SK-N-SH (cell line): ENCODE results near the gene KANK4. TPM values are rescaled to one million over a fixed set of nuclear protein-coding genes. Genes with fewer than 3 reads are reported as not detected.

ENCODE experiments used
- CTCF ChIA-PET: fragments of 300-600, 350-600 bp; formaldehyde crosslinking; extraction: SDS; loops from one replicate; lab custom pipeline; 2021; lab: Yijun Ruan, JAX
- POLR2A ChIA-PET: fragments of 350-600 bp; sonication (Branson Sonifier 250); formaldehyde crosslinking; extraction: SDS; loops from one replicate; lab custom pipeline; 2020; ENCODE audit warnings: antibody characterized with exemption, inconsistent platforms; lab: Yijun Ruan, JAX
- DNase-seq: peaks from one replicate; pipeline ENCODE4 v3.0.0; 2012
- H2AFZ ChIP-seq: fragments of 200-600 bp; sonication (generic); 2 replicates; pipeline ENCODE4 v1.8.1; 2016; ENCODE audit warnings: antibody characterized with exemption, mild to moderate bottlenecking, low read depth
- H3F3A ChIP-seq: fragments of 200-600 bp; sonication (generic); replicated peaks from 2 replicates; pipeline ENCODE3; 2016; ENCODE audit warnings: antibody characterized with exemption, mild to moderate bottlenecking; ENCODE audit not compliant: insufficient read depth
- H3K27ac ChIP-seq, 2 experiments: fragments of 200-500 bp in 1 of 2; fragments of 200-600 bp in 1 of 2; sonication (Bioruptor generic) in 1 of 2; sonication (generic), shearing (Covaris generic) in 1 of 2; 2 replicates each; pipeline versions ENCODE4 v1.5.1 to v1.6.1; 2014 to 2016; ENCODE audit warnings: low read depth in 2 of 2, inconsistent platforms in 1 of 2, low read length in 1 of 2, mild to moderate bottlenecking in 1 of 2, mixed read lengths in 1 of 2
- H3K27me3 ChIP-seq: fragments of 200-600 bp; sonication (generic), shearing (Covaris generic); 2 replicates; pipeline ENCODE4 v1.6.1; 2016; ENCODE audit warnings: mixed run types; ENCODE audit not compliant: insufficient read depth
- H3K36me3 ChIP-seq, 2 experiments: fragments of 200-500 bp in 1 of 2; fragments of 200-600 bp in 1 of 2; sonication (Bioruptor generic) in 1 of 2; sonication (generic) in 1 of 2; replicated peaks in 1 of 2; 2 replicates each; pipeline versions ENCODE3 to v1.5.1; 2014 to 2016; ENCODE audit warnings: low read length in 1 of 2, mild to moderate bottlenecking in 1 of 2; ENCODE audit not compliant: insufficient read depth in 2 of 2, control insufficient read depth in 1 of 2
- H3K4me1 ChIP-seq, 2 experiments: fragments of 200-500 bp in 1 of 2; fragments of 200-600 bp in 1 of 2; sonication (Bioruptor generic) in 1 of 2; sonication (generic), shearing (Covaris generic) in 1 of 2; 2 replicates each; pipeline versions ENCODE4 v1.5.1 to v1.6.1; 2014 to 2016; ENCODE audit warnings: low read depth in 1 of 2, low read length in 1 of 2, mixed run types in 1 of 2; ENCODE audit not compliant: insufficient read depth in 2 of 2, control insufficient read depth in 1 of 2
- H3K4me2 ChIP-seq: fragments of 200-600 bp; sonication (generic), shearing (Covaris generic); 2 replicates; pipeline ENCODE4 v1.6.1; 2017; ENCODE audit warnings: mixed run types
- H3K4me3 ChIP-seq, 2 experiments: fragments of 200-500 bp in 1 of 2; fragments of 200-600 bp in 1 of 2; sonication (Bioruptor generic) in 1 of 2; sonication (generic), shearing (Covaris generic) in 1 of 2; 2 replicates each; pipeline versions ENCODE4 v1.5.1 to v1.8.1; 2014 to 2016; ENCODE audit warnings: low read depth in 2 of 2, inconsistent platforms in 1 of 2, low read length in 1 of 2, mild to moderate bottlenecking in 1 of 2, mixed read lengths in 1 of 2, moderate library complexity in 1 of 2
- H3K79me2 ChIP-seq: fragments of 200-600 bp; sonication (generic); 2 replicates; pipeline ENCODE4 v1.8.1; 2017; ENCODE audit warnings: mild to moderate bottlenecking; ENCODE audit not compliant: insufficient read depth
- H3K9ac ChIP-seq: fragments of 200-600 bp; sonication (generic); 2 replicates; pipeline ENCODE4 v1.6.1; 2017; ENCODE audit warnings: mixed run types
- H3K9me2 ChIP-seq: fragments of 200-600 bp; sonication (generic); 2 replicates; pipeline ENCODE4 v1.6.1; 2017; ENCODE audit warnings: mixed run types
- H3K9me3 ChIP-seq: fragments of 200-600 bp; sonication (generic); 2 replicates; pipeline ENCODE4 v1.6.1; 2017; ENCODE audit warnings: mixed run types, mild to moderate bottlenecking, moderate library complexity
- H4K20me1 ChIP-seq: fragments of 200-600 bp; sonication (generic); 2 replicates; pipeline ENCODE4 v1.6.1; 2017; ENCODE audit warnings: mild to moderate bottlenecking, mixed run types; ENCODE audit not compliant: insufficient read depth
- CHD2 ChIP-seq: fragments of 150-350 bp; IDR thresholded peaks from 2 replicates; pipeline ENCODE4 v1.6.1; 2018; ENCODE audit warnings: low read length; ENCODE audit not compliant: partially characterized antibody
- CTCF ChIP-seq: fragments of 200-600 bp; sonication (generic); IDR thresholded peaks from 2 replicates; pipeline ENCODE4 v1.6.1; 2017; ENCODE audit warnings: antibody characterized with exemption, mild to moderate bottlenecking, moderate library complexity
- EP300 ChIP-seq, 2 experiments: IDR thresholded peaks; 2 replicates each; pipeline versions ENCODE4 v1.4.0 to v1.6.1; 2012; ENCODE audit warnings: borderline replicate concordance in 1 of 2, low read depth in 1 of 2, low read length in 1 of 2
- EZH2phosphoT487 ChIP-seq: fragments of 200-600 bp; sonication (generic); IDR thresholded peaks from 2 replicates; pipeline ENCODE4 v1.6.1; 2017; ENCODE audit warnings: low read depth, mixed run types, mild to moderate bottlenecking, antibody characterized with exemption, moderate library complexity, borderline replicate concordance
- FOXJ3 ChIP-seq: sonication (generic); formaldehyde crosslinking; IDR thresholded peaks from 2 replicates; pipeline ENCODE4 v1.5.1; 2020; ENCODE audit warnings: mild to moderate bottlenecking, missing genetic modification reagents
- GABPA ChIP-seq: IDR thresholded peaks from 2 replicates; pipeline ENCODE4 v1.4.0; 2012; ENCODE audit warnings: low read depth, mild to moderate bottlenecking
- GATA2 ChIP-seq: sonication (generic); formaldehyde crosslinking; IDR thresholded peaks from 2 replicates; pipeline ENCODE4 v1.5.0; 2020; ENCODE audit warnings: mild to moderate bottlenecking, missing genetic modification reagents
- IRF3 ChIP-seq: fragments of 150-350 bp; IDR thresholded peaks from 2 replicates; pipeline ENCODE4 v1.6.1; 2016; ENCODE audit warnings: mild to moderate bottlenecking, low read depth, low read length
- JUND ChIP-seq: IDR thresholded peaks from 2 replicates; pipeline ENCODE4 v1.4.0; 2012
- MAX ChIP-seq: IDR thresholded peaks from 2 replicates; pipeline ENCODE4 v1.4.0; 2012; ENCODE audit warnings: low read depth
- MXI1 ChIP-seq: IDR thresholded peaks from 2 replicates; pipeline ENCODE4 v1.6.1; 2012; ENCODE audit warnings: mild to moderate bottlenecking, low read depth, low read length, improper control_type of control experiment
- NRF1 ChIP-seq: IDR thresholded peaks from 2 replicates; pipeline ENCODE4 v1.6.1; 2012; ENCODE audit warnings: low read depth, mild to moderate bottlenecking, low read length
- PBX3 ChIP-seq: IDR thresholded peaks from 2 replicates; pipeline ENCODE4; 2012
- POLR2AphosphoS5 ChIP-seq: IDR thresholded peaks from 2 replicates; pipeline ENCODE4 v1.6.1; 2012; ENCODE audit warnings: low read depth, low read length
- RAD21 ChIP-seq: IDR thresholded peaks from 2 replicates; pipeline ENCODE4 v1.6.1; 2012; ENCODE audit warnings: mild to moderate bottlenecking, low read length
- RCOR1 ChIP-seq: fragments of 150-350 bp; IDR thresholded peaks from 2 replicates; pipeline ENCODE4 v1.6.1; 2017; ENCODE audit warnings: antibody characterized with exemption, low read length
- RFX5 ChIP-seq: IDR thresholded peaks from 2 replicates; pipeline ENCODE4 v1.6.1; 2012; ENCODE audit warnings: mild to moderate bottlenecking, improper control_type of control experiment, low read length
- RXRA ChIP-seq: IDR thresholded peaks from 2 replicates; pipeline ENCODE4 v1.4.0; 2012; ENCODE audit warnings: low read depth, mild to moderate bottlenecking, borderline replicate concordance
- SMC3 ChIP-seq: IDR thresholded peaks from 2 replicates; pipeline ENCODE4 v1.6.1; 2012; ENCODE audit warnings: low read depth, low read length, improper control_type of control experiment
- TCF12 ChIP-seq: IDR thresholded peaks from 2 replicates; pipeline ENCODE4 v1.4.0; 2012
- YY1 ChIP-seq: IDR thresholded peaks from 2 replicates; pipeline ENCODE4 v1.4.0; 2012; ENCODE audit warnings: low read depth, mild to moderate bottlenecking
- WGBS: methylation state at CpG from one replicate; pipeline ENCODE4 v1.1.6; 2017; ENCODE audit warnings: low lambda C conversion rate; 5-methylcytosine and 5-hydroxymethylcytosine counted together
- polyA plus RNA-seq, 3 experiments: library from polyadenylated mRNA; depleted of rRNA; stranded (reverse); fragments of >200 nt; gene quantifications; 2 replicates each; pipeline ENCODE4 v1.2.3, GENCODE V29; 2012

The KANK4 gene
- polyA plus RNA-seq, 1 of the 3 experiments (the other 2 are of a cell fraction), result not detected

- DNase-seq, result peak; percentile 65
- WGBS, result 77% methylated on average over 8 of the region's 8 CpGs
- H3K36me3 ChIP-seq, result no peaks in the 10 kb centered on the region
- no peaks in the 10 kb centered on the region; a peak in 1 of 4 replicates for H3K4me1 ChIP-seq
- no peak overlapping the region for H2AFZ ChIP-seq
- no peaks in the 10 kb centered on the region for H4K20me1 ChIP-seq
- no peak overlapping the region for H3K27ac ChIP-seq
- TF ChIP-seq GATA2 (CRISPR knock-in tag), result peak; percentile 51; the same call in 1 of the 2 replicates
- no peak for TF ChIP-seq EZH2phosphoT487
- TF ChIP-seq NRF1, result no peak
- no peak for TF ChIP-seq RXRA
- 0 out of 2 replicates have a peak, but pooled peaks have one; percentile 18 for TF ChIP-seq FOXJ3 (CRISPR knock-in tag)
- no peak for TF ChIP-seq CHD2
- peak; percentile 19; the same call in 1 of the 2 replicates for TF ChIP-seq RCOR1
- no peak for TF ChIP-seq MAX
- no peak for TF ChIP-seq GABPA
- TF ChIP-seq POLR2AphosphoS5, result no peak
- TF ChIP-seq RFX5, result no peak
- peak in 1 of 2 experiments; percentile 59; a peak in 1 of 4 replicates for TF ChIP-seq EP300 (IDR thresholded peaks at IDR 0.05; ENCODE audit: borderline replicate concordance in 1 of 2, low read depth in 1 of 2, low read length in 1 of 2)
- TF ChIP-seq, all 33 proteins: peak for 4
- Histone ChIP-seq H3K9me2 (no peaks in the 10 kb centered on the region), H3F3A (no peaks in the 10 kb centered on the region), H3K27me3 (no peaks in the 10 kb centered on the region), H3K9ac (no peak overlapping the region), H3K79me2 (no peaks in the 10 kb centered on the region), H3K4me2 (no peak overlapping the region), H3K4me3 (no peak overlapping the region), H3K9me3 (no peaks in the 10 kb centered on the region)
- POLR2A ChIA-PET, result no interaction called here
- CTCF ChIA-PET, result no interaction called here
Measured at GRCh38 chr1:62355095-62355494, 35.9 kb upstream of the KANK4 start.

- Histone ChIP-seq H3F3A (no peaks in the 10 kb centered on the region), H3K9me2 (no peaks in the 10 kb centered on the region), H3K27ac (no peak overlapping the region), H3K9me3 (no peaks in the 10 kb centered on the region), H3K4me1 (no peaks in the 10 kb centered on the region; a peak in 1 of 4 replicates), H2AFZ (no peak overlapping the region), H3K4me3 (no peak overlapping the region), H4K20me1 (no peaks in the 10 kb centered on the region), H3K4me2 (no peak overlapping the region), H3K36me3 (no peaks in the 10 kb centered on the region), H3K27me3 (no peaks in the 10 kb centered on the region), H3K9ac (no peak overlapping the region), H3K79me2 (no peaks in the 10 kb centered on the region)
- ChIA-PET CTCF (interaction anchor here (0.5 kb wide), 1 partner anchor 1001 kb away, joined by 3 read pairs; no protein-coding TSS in a partner anchor), POLR2A (no interaction called here)
- TF ChIP-seq RAD21 (no peak), NRF1 (no peak), PBX3 (no peak), IRF3 (no peak), RFX5 (no peak), EZH2phosphoT487 (no peak), RCOR1 (no peak), JUND (no peak), SMC3 (no peak), YY1 (no peak), TCF12 (no peak), CTCF (no peak), MXI1 (no peak)
- WGBS, result 48% methylated on average over 3 of the region's 3 CpGs
- no peak for DNase-seq
Measured at GRCh38 chr1:62353853-62354252, 34.6 kb upstream of the KANK4 start.
